Glomerular endothelial cell (primary cell): ENCODE data around the gene NAA25. TPM values are rescaled to one million over a fixed set of nuclear protein-coding genes. Genes with fewer than 3 reads are reported as not detected.
"Not testable (repeated sequence)": the region's sequence is repeated elsewhere in the genome, so short reads cannot be mapped to it uniquely, and the experiment has no call there.

Source experiments
- DNase-seq: peaks from one replicate; pipeline ENCODE4 v3.0.0-alpha.2; 2011; ENCODE audit warnings: low read depth, low spot score; ENCODE audit errors: extremely low read depth
- total RNA-seq: library from RNA; depleted of rRNA; stranded (reverse); fragments of >200 nt; gene quantifications from 2 replicates; pipeline ENCODE4 v1.2.3, GENCODE V29; 2015

The NAA25 gene
- total RNA-seq, 1 donor from 2014 or later = 18.5 TPM

GRCh38 chr12:112011685-112012084 lies 96.9 kb downstream of the NAA25 start:
- no peak for DNase-seq

DNA sequence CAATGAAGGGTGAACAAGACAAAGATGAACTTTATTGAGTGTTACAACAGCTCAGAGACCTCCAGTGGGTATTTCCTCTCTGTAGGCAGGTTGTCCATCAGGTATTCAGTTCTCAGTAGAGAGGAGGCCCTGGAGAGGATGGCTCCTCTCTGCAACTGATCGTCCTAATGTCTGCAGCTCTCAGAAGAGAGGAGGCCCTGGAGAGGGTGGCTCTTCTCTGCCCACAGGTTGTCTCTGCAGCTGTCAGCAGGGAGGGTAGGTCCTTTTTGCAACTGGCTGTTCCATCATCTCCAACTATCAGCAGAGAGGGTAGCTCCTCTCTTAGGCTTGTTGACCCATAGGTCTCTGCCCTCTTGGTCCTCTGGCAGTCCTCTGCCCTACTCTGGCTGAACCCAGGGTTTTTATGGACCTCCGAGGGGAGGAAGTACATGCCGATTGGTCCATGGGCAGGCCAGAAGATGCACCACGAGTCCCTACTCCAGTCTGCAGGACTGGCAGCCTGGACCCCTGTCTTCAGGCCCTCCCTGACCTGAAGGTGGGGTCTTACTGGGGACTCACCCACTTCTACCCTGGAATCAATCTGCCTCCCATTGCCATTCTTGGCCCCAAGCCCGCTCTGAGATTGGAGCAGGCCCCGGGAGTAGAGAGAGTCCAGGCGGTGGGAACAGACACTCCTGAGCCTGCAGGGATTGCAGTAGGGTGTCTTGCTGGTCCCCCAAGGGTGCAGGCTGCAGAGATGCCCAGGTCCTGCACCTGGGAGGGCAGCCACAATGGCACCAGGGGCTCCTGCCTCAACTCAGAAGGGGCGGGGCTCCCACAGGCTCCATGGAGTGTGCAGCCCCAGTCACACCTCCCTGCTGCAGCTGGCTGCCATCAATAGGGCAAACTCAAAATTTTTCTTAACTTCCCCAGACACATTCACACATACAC lies 97.9 kb downstream of the NAA25 start:
- DNase-seq = no peak

DNA sequence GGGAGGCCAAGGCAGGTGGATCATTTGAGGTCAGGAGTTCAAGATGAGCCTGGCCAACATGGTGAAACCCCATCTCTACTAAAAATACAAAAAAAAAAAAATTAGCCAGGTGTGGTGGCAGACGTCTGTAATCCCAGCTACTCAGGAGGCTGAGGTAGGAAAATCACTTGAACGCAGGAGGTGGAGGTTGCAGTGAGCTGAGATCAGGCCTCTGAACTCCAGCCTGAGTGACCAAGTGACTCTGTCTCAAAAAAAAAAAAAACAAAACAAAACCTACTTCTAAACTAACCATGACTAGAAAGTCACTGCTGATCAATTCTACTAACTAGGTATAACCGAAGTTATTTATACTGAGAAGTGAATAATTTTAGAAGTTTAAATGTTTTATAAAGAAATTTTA lies 99.0 kb downstream of the NAA25 start:
- not testable (repeated sequence) for DNase-seq

GRCh38 chr12:112008918-112009317 lies 99.7 kb downstream of the NAA25 start:
- no peak for DNase-seq

- DNase-seq = no peak
Measured at GRCh38 chr12:112007945-112008344, 100.6 kb downstream of the NAA25 start.

GRCh38 chr12:112005419-112006395 lies 102.9 kb downstream of the NAA25 start:
- no peak for DNase-seq

DNA sequence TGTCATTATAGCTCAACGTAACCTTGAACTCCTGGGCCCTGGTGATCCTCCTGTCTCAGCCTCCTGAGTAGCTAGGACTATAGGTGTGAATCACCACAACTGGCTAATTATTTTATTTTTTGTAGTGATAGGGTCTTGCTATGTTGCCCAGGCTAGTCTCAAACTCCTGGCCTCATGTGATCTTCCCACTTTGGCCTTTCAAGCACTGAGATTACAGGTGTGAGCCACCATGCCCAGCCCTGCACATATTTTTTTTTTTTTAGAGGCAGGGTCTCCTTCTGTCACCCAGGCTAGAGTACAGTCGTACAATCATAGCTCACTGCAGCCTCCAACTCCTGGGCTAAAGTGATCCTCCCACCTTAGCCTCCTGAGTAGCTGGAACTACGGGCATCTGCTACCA lies 104.5 kb downstream of the NAA25 start:
- DNase-seq = no peak

DNA sequence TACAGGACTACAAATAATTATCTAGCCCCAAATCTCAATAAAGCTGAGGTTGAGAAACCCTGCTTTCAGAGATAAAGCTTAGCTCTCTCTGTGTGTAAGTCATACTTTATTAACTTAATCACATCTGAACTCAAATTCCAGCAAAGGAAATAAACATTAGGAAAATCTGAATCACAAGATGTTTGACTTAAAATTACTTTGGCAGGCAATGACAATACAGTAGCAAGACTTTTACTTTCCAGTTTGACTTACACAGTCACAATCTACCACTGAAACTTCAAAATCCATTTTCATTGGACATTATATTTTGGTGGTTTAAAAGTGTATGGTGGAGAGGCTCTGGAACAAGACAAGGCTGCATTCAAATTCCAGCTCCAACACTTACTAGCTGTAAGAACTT lies 107.0 kb downstream of the NAA25 start:
- no peak for DNase-seq

- DNase-seq = no peak
Measured at GRCh38 chr12:112000820-112001219, 107.8 kb downstream of the NAA25 start.

GRCh38 chr12:111999129-111999528 lies 109.5 kb downstream of the NAA25 start:
- not testable (repeated sequence) for DNase-seq

DNA sequence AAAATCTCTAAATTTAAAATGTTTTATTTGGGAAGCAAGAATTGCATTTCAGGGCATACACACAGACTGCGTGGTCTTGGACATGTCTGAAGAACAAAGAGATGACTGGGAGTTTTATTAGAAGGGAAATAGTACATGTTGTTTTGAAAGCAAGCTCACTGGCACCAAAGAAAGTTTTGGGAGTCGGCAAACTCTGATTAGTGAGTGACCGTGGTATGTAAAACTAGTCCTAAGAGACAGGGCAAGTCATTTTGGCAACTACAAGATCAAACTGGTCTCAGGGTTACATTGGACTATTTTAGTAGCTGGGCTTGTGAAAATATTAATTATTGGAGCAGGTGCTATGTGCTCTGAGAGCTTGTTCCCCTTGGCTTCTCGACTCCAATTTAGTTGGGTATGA lies 110.6 kb downstream of the NAA25 start:
- DNase-seq = no peak

GRCh38 chr12:111997300-111997699 lies 111.3 kb downstream of the NAA25 start:
- DNase-seq = no peak

GRCh38 chr12:111995782-111996480 lies 112.7 kb downstream of the NAA25 start:
- no peak for DNase-seq

GRCh38 chr12:111994211-111995111 lies 114.1 kb downstream of the NAA25 start:
- DNase-seq = not testable (repeated sequence)

- no peak for DNase-seq
Measured at GRCh38 chr12:111993292-111994150, 115.1 kb downstream of the NAA25 start.

DNA sequence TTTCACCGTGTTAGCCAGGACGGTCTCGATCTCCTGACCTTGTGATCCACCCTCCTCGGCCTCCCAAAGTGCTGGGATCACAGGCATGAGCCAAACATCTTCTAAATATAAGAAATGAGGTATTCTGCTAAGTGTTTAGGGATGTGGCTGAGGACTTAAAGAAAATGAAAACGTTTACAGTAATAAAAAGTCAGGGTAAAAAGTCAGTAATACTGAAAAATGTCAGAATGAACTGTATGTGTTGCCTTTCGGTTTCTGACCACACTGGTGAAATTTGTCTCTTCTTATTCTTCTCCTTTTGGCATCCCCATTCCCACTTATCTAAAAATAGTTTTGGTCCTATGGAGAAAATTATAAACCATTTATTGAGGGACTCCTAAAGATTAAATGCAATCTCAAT lies 116.1 kb downstream of the NAA25 start:
- no peak for DNase-seq

- no peak for DNase-seq
Measured at GRCh38 chr12:111991946-111992345, 116.6 kb downstream of the NAA25 start.

DNA sequence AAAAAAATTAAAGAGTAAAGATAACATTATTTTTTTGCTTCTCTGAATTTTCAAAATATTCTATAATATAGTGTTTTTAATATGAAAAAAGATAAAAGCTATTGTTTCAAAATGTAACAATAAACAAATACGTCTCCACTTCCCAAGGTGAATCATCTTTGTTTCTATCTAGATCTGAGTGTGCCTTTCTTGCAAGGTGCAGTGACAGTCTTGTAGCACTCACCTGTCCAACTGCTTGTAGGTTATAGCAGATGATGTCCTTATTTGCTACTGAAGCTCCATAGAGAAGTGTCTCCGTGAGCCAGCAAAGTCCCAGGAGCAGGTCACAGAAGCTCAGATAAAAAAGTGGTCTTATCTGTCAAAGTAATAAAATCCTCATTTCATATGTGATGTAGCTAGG lies 117.0 kb downstream of the NAA25 start:
- no peak for DNase-seq

DNA sequence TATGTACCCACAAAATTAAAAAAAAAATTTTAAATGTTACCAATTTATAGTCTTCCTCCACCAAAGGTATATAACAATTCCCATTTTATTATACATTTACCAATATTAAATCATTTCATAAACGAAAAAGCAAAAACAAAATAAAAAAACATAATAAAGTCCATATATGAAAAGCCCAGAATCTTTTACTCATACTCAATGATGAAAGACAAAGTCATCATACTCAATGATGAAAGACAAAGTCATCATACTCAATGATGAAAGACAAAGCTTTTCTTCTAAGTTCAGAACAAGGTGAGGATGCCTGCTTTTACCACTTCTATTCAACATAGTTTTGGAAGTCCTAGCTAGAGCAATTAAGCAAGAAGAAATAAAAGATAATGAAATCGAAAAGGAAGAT lies 123.8 kb downstream of the NAA25 start:
- DNase-seq = no peak
